Ishikawa (cell line): Measurements from ENCODE around the gene HTT.

ENCODE experiments used
- CEBPB ChIP-seq: IDR thresholded peaks from 2 replicates; pipeline ENCODE4 v1.6.1; 2012
- CREB1 ChIP-seq: IDR thresholded peaks from 2 replicates; pipeline ENCODE4 v1.6.1; 2012; ENCODE audit warnings: low read depth
- EGR1 ChIP-seq: IDR thresholded peaks from 2 replicates; pipeline ENCODE4 v1.6.1; 2012
- EP300 ChIP-seq: IDR thresholded peaks from 2 replicates; pipeline ENCODE4 v1.6.1; 2012; ENCODE audit warnings: borderline replicate concordance
- FOXM1 ChIP-seq: IDR thresholded peaks from 2 replicates; pipeline ENCODE4 v1.6.1; 2012; ENCODE audit warnings: low read depth, borderline replicate concordance
- NFIC ChIP-seq: IDR thresholded peaks from 2 replicates; pipeline ENCODE4 v1.6.1; 2012
- RAD21 ChIP-seq: IDR thresholded peaks from 2 replicates; pipeline ENCODE4 v1.6.1; 2012; ENCODE audit warnings: low read depth
- REST ChIP-seq: IDR thresholded peaks from 2 replicates; pipeline ENCODE4 v1.6.1; 2012; ENCODE audit warnings: low read depth, mild to moderate bottlenecking
- TAF1 ChIP-seq: IDR thresholded peaks from 2 replicates; pipeline ENCODE4 v1.6.1; 2012; ENCODE audit warnings: low read depth, mild to moderate bottlenecking
- TCF12 ChIP-seq: IDR thresholded peaks from 2 replicates; pipeline ENCODE4 v1.6.1; 2012; ENCODE audit warnings: low read depth
- USF1 ChIP-seq: IDR thresholded peaks from 2 replicates; pipeline ENCODE4 v1.6.1; 2012
- YY1 ChIP-seq: IDR thresholded peaks from 2 replicates; pipeline ENCODE4 v1.6.1; 2012; ENCODE audit warnings: low read depth
- ZBTB7A ChIP-seq: IDR thresholded peaks from 2 replicates; pipeline ENCODE4 v1.6.1; 2012; ENCODE audit warnings: low read depth
- TF ChIP-seq, protein P1 (sequence below): IDR thresholded peaks from 2 replicates; pipeline ENCODE4 v1.6.1; 2012

GRCh38 chr4:3257556-3258482 lies 183.3 kb downstream of the HTT start:
- no peak for TF ChIP-seq YY1
- no peak for TF ChIP-seq RAD21
- TF ChIP-seq TAF1, result no peak
- TF ChIP-seq, protein P1, sequence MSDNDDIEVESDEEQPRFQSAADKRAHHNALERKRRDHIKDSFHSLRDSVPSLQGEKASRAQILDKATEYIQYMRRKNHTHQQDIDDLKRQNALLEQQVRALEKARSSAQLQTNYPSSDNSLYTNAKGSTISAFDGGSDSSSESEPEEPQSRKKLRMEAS, result no peak
- no peak for TF ChIP-seq EP300
- TF ChIP-seq CREB1, result no peak
- TF ChIP-seq REST, result no peak
- TF ChIP-seq TCF12, result no peak
- TF ChIP-seq NFIC, result no peak
- no peak for TF ChIP-seq FOXM1
- TF ChIP-seq CEBPB, result no peak
- TF ChIP-seq USF1, result no peak
- TF ChIP-seq EGR1, result no peak
- no peak for TF ChIP-seq ZBTB7A
